ENCODE data around the gene XIAP. TPM values are rescaled to one million over a fixed set of nuclear protein-coding genes. Genes with fewer than 3 reads are reported as not detected.
"Not testable (repeated sequence)": the region's sequence is repeated elsewhere in the genome, so short reads cannot be mapped to it uniquely, and the experiment has no call there.

Gene XIAP
- 26.8 TPM for total RNA-seq

DNA sequence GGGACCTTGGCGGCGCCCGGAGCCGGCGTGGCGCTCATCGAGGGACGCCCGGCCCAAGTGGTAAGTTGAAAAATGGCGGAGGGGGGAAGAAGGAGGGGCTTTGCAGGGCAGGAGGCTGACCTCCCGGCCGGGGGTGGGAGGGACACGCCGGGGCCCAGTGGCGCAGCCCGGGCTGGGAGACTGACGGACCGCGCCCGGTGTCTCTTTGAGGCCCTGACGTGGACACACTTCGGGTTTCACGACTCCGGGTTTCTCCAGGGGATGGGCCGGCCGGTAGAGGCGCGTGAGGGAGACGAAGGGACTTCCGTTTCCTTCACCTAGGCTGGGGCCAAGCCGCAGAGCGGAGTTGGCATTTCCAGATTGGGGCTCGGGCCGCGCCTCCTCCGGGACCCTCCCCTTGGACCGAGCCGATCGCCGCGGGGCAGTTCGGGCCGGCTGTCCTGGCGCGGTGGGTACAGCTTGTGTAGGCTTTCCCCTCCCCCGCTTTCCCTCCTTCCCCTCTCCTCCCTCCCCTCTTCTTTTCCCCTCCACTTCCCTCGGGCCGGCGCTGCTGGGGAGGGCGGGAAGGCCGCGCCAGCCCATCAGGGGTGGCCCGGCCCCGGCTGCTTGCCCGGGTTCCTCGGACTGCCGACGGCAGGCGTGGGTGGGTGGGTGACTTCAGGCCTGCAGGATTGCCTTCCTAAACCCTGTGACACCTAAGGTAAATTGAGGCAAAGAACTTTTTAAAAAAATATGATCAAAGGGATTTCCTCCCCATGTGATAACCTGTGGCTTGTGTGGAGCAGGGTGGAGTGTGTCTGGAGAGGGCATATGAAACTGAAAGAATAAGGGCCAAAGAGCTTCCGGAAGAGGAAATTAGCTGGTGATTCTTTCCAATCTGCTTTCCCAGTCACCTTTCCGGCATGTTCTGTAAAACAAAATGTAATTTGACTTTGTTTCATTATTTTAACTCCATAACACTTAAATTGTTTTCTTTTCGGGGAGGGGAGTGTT is at the start of gene XIAP:
Gene XIAP (plus strand): TSS at position 208 of the 993 bp plus-strand sequence. CDS start 25,610 bp downstream, outside the sequence.
- peak; percentile 81 for DNase-seq (ENCODE audit: low spot score)
- peak; percentile 93 for ATAC-seq

DNA sequence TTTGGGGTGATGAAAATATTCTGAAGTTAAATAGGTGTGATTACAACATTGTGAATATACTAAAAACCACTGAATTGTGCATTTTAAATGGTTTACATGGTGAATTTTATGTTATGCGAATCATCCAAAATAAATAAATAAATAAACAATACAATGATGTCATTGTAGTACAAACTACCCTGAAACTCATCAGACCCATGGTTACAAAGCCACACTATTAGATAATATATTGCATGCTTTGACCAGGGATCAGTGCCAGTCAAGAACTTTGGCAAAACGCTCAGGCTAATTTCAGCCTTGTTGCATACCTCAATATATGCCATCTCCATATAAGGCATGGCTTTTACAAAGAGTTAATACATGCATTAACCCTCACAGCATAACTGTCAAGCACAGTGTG is 45.5 kb upstream of the XIAP start:
- ATAC-seq = no peak
- no peak for DNase-seq (ENCODE audit: low spot score)

DNA sequence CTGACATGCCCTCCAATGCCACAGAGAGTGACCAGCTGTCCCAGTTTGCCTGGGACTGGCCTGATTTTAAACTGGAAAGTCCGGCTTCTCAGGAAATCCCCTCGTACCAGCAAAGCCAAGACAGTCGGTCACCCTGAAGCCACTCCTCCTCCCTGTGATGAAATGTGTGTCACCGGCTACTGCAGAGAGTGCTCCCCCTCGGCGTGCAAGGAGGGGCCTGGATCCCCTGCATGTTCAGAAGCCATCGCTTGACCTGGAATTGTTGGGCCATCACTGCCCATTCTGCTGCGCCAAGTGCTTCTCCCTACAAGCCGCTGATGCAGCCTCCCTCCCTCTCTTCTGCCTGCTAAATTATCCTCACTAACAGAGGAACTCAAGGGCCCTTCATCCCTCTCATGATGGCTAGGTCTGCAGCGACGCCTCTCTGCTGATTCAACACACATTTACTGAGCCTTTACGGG is 44.9 kb upstream of the XIAP start:
- ATAC-seq = not testable (repeated sequence)

DNA sequence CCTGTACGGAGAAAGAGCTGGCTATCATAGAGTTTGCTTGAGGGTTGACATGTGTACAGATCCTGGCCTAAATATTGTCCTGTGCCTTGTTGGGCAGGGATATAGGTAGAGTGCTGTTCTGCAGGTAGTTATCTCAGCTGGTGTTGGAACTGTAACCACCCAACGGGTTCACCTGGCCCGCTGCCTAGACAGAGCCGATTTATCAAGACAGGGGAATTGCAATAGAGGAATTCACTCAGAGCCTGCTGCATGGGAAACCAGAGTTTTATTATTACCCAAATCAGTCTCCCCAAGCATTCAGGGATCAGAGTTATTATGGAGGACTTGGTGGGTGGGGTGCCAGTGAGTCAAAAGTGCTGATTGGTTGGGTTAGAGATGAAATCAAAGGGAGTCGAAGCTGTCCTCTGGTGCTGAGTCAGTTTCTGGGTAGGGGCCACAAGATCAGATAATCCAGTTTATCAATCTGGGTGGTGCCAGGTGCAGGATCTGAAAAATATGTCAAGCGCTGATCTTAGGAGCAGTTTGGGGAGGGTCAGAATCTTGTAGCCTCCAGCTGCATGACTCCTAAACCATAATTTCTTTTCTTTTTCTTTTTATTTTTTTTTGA is 42.5 kb upstream of the XIAP start:
- peak; percentile 34 for ATAC-seq
- peak; percentile 45 for DNase-seq (ENCODE audit: low spot score)

More for the DNA sequence above, 44.9 kb upstream of the XIAP start:
- not testable (repeated sequence) for DNase-seq (ENCODE audit: low spot score)

DNA sequence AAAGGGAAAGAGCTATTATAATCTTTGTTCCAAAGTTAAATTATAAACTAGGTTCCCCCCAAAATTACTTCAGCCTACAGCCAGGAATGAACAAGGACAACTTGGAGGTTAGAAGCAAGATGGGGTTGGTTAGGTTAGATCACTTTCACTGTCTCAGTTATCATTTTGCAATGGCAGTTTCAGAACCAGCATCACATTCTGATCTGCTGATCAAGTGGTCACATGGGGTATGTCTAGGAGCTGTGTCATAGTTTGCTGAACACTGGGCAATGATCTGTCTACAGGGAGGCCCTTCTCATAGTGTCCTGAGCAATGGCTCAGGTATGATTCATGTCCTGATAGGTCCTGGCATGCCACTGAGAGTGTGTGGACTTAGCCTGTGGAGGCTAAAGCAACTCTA is 41.6 kb upstream of the XIAP start:
- DNase-seq (ENCODE audit: low spot score) (no peak), ATAC-seq (no peak)

DNA sequence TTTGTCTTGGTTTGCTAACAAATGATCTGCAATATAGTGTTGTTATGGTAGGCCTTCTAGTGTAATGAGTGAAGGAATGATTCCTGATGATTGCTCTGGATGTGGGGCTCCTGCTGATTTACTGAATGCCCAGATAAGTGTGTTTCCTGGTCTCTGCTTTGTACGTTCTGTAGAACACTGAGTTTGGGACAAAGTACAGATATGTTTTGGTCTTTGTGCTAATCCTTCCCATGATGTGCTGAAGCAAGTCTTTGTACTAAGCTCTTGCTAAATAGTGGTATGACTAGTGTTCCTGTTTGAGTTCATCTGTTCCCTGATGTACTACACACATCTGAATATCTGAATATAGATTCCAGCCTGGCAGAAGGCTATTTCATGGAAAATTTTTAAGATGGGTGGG is 36.9 kb upstream of the XIAP start:
- ATAC-seq (peak; percentile 43), DNase-seq (ENCODE audit: low spot score) (no peak)

DNA sequence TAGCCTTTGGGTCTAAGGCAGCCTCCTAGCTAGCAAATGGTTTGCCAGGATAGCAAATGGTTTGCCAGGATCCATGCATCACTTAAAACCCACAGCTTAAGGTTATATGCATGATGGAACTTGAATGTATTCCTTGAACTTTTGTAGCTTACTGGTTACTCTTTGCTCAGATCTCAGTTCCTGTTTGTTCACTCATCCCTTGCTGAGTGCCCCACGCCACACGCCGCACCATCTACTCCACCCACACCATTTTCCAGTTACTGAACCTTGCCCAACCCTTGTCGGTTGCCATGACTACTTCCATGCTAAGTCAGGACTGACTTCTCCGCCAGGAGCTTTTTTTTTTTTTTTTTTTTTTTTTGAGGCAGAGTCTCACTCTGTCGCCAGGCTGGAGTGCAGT is 29.5 kb upstream of the XIAP start:
- DNase-seq (ENCODE audit: low spot score) (peak; percentile 54), ATAC-seq (peak; percentile 85)

DNA sequence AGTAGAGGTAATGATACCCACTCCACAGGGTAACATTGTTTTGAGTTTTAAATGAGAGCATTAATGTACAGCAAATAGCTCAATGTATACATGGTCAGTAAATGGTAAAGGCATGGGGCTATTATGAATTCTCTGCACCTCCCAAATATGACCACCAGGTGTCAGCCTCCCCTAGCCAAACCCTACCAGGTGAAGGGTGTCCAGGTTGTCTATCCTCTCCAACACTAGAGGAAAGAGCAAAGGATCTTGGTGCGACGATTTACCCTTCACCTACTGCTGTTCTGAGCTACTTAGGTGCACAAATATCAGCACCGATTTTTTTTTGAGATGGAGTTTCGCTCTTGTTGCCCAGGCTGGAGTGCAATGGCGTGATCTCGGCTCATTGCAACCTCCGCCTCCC is 26.5 kb upstream of the XIAP start:
- DNase-seq (ENCODE audit: low spot score) = peak; percentile 55

DNA sequence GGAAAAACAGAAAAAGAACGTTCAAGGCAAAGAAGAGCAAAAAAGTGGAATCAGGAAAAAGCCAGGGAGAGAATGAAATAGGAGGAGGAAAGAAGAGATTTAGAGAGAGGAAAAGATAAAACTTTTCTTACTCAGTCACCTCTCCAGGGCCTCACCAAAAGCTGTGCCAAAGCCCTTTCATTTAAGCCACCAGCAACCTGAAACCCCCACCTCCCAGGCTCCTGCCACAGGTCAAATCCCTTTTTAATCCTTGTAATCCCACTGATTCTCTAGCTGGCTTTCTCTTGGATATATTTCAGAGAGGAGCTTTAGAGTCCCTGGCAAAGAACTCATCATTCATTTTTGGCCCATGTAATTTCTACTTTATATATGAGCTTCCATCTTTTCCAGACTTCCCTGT is 25.7 kb upstream of the XIAP start:
- ATAC-seq (no peak), DNase-seq (ENCODE audit: low spot score) (no peak)

More for the DNA sequence above, 26.5 kb upstream of the XIAP start:
- ATAC-seq = peak; percentile 97

DNA sequence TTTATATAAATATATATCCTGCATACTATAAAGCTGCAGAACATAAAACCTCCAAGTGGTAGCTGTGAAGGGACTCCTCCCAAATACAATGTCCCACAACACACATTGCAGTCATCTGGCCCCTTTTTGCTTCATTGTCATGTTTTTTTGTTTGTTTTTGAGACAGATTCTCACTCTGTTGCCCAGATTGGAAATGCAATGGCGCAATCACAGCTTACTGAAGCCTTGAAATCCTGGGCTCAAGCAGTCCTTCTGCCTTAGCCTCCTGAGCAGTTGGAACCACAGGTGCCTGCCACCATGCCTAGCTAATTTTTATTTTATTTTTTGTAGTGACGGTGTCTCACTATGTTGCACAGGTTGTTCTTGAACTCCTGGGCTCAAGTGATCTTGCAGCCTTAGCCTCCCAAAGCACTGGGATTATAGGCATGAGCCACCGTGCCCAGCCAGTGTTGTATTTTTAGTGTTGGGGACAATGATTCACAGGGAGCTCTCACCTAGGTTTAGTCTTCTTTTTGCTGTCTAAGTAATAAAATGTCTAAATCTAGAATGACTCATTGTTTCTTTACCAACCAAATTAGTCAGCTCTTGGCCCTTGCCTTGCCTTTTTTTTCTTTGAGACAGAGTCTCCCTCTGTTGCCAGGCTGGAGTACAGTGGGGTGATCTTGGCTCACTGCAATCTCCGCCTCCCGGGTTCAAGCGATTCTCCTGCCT is 24.0 kb upstream of the XIAP start:
- DNase-seq (ENCODE audit: low spot score) = no peak
- peak; percentile 25 for ATAC-seq

DNA sequence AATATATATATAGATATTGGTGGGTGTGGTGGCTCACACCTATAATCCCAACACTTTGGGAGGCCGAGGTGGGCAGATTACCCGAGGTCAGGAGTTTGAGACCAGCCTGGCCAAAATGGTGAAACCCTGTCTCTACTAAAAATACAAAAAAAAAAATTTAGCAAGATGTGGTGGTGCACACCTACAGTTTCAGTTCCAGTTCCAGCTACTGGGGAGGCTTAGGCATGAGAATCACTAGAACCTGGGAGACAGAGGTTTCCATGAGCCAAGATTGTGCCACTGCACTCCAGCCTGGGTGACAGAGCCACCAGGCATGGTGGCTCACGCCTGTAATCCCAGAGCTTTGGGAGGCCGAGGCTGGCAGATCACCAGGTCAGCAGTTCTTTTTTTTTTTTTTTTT is 14.7 kb upstream of the XIAP start:
- not testable (repeated sequence) for ATAC-seq; DNase-seq (ENCODE audit: low spot score)

DNA sequence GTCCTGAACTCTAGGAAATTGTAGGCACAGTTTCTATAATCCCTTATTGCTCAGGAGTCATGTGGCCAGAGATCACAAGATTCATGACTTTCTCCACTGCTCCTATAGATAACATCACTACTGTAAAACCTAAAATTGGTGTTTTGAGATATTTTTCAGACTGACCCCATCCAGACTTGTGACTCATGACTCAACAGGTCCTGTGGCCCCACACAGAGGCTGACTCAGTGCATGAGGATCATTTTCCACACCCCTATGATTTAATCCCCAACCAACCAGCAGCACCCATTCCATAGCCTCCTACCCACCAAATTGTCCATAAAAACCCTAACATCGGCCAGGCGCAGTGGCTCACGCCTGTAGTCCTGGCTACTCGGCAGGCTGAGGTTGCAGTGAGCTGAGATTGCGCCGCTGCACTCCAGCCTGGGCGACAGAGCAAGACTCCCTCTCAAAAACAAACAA is 13.2 kb upstream of the XIAP start:
- DNase-seq (ENCODE audit: low spot score) (no peak), ATAC-seq (no peak)

DNA sequence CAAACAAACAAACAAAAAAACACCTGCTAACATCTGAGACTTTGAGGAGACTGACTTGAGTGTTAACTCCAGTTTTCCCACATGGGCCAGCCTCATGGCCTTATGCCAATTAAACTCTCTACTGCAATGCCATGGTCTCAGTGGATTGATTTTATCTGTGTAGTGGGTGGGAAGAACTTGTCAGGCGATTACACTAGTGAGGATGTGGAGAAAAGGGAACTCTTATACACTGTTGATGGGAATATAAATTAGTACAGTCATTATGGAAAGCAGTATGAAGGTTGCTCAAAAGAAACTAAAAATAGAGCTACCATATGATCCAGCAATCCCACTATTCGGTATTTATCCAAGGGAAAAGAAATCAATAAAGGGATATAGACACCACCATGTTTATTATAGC is 12.8 kb upstream of the XIAP start:
- no peak for DNase-seq (ENCODE audit: low spot score)
- ATAC-seq = no peak

DNA sequence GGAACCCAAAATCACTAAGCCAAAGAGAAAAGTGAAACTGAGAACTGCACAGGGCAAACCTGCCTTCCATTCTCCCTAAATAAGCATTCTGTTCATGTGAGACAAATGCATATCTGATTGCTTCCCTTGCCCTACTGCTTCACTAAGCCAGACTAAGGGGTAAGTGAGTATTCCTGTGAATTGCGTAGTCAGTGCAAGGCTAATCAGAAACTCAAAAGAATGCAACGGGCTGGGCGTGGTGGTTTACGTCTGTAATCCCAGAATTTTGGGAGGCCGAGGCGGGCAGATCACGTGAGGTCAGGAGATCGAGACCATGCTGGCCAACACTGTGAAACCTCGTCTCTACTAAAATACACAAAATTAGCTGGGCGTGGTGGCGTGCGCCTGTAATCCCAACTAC is 10.8 kb upstream of the XIAP start:
- no peak for ATAC-seq

DNA sequence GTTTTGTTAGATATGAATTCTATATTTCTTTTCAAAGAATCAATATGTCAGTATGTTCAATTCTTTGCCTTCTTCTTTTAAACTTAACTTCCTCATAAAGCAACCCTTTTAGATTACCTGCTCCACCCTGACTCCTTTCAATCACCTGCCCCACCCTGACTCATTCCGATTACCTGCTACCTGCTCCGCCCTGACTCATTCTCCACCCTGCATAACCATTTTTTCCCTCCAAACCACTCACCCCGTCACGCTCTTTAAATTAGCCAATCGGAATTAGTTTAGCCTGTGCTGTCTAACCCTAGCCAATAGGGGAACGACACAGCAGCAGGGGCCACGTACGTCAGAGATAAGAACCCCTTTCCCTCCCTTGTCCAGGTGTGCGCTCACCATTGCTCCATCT is 9.9 kb upstream of the XIAP start:
- ATAC-seq; DNase-seq (ENCODE audit: low spot score): not testable (repeated sequence)

More for the DNA sequence above, 10.8 kb upstream of the XIAP start:
- DNase-seq (ENCODE audit: low spot score) = no peak

DNA sequence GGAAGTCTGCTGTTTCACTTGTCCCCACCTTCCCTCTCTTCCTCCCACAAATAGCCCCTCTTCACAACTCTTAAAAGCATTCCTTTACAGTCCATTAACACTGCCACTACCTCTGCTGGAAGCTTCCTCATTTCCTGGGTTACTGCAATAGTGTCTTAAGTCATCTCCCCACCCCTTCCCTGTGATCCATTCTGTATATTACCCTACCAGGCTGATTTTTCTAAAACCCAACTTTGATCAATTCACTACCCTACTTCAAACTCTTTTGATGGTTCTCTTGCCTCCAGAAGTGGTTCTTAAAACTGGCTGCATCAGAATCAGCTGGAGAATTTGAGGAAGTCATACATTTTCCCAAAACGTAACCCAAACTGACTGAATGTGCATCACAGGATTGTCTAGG is 8.8 kb upstream of the XIAP start:
- no peak for DNase-seq (ENCODE audit: low spot score)
- no peak for ATAC-seq

DNA sequence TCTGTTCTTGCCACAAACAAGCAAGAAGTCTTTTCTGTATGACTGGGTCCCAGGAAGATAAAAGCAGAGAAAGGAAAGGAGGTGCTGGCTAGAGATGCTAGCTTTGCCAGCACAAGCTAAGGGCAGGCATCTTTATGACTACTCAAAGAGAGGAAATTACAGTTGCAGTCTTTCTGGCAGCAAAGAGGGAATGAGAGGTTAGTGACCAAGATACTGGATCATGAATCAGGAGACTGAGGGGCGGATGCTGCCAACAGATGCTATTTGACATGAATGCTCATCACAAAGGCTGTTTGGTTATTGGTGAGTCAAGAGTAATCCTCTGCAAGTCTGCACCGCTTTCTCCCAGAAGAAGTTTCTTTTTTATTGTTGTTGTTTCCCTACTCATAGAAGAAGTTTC is 5.5 kb upstream of the XIAP start:
- DNase-seq (ENCODE audit: low spot score) (no peak), ATAC-seq (no peak)

DNA sequence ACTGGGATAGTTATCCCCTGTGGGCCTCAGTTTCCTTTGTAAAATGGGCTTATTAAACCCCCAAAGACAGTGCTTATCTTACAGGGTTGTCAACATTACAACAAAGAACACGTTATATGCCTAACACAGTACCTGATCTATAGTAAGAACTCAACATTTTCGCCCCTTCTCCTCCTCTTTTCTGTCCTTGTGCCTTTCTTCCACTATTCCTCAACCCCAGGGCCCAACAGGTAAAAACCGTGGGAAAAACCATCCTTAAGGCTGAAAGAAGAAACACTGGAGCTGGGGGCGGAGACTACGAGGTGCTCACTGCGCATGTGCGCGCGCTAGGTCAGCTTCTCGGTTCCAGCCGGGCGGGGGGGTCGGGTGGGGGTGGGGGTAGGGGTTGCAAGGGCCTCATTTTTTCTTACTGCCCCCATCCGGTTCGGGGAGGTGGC is 426 bp upstream of the XIAP start:
- ATAC-seq = peak; percentile 72
- peak; percentile 77 for DNase-seq (ENCODE audit: low spot score)

DNA sequence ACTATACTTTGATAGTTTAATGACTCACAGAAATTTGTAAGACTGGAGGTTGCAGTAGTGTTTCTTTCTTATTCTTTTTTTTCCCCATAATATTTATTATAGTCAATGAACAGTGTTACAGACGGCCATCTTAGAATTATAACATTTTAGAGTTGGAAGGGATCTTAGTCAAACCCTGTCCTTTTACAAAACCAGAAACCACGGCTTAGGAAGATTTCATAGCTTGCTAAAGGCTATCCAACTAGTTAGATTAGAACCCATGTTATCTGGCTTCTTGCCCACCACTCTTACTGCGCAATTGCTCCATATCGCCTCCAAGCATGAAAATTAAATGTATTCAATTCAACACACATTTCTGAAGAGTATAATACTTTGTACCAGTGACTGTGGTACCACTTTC is 1.1 kb downstream of the XIAP start:
- DNase-seq (ENCODE audit: low spot score) (no peak), ATAC-seq (no peak)

DNA sequence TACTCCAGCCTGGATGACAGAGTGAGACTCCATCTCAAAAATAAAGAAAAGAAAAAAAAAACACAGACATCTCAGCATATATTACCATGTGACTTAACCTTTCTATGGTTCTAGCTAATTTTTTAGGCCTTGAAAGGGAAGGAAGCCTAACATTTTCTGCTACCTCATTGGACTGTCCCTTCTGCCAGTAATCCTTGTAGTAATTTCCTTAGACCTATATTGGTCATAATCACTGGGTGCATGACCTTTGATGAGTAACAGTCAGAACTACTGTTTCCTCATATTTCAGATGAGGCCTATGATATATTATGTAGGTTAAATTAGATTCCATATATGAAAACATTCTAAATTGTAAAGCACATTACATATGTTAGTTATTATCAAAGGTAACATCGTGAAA is 9.6 kb downstream of the XIAP start:
- no peak for DNase-seq (ENCODE audit: low spot score)
- ATAC-seq = no peak

DNA sequence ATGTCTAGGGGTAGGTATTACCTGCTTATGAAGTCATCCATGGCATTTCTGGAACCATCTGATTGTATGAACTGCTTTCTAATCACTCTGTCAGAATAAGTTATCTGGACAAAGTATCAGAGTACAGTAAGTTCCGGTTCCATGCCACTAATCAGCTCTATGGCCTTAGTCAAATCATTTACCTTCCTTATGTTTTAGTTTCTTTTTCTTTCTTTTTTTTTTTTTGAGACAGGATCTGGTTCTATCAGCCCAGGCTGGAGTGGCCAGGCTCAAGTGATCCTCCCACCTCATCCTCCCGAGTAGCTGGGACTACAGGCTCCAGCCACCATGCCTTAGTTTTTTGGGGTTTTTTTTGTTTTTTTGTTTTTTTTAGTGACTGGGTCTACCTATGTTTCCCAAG is 11.5 kb downstream of the XIAP start:
- DNase-seq (ENCODE audit: low spot score) (no peak), ATAC-seq (no peak)

Data from left lobe of liver (tissue), 2 donors.